AG08396 (cell line): ENCODE data around the gene SPINK7.

Experiments
- DNase-seq: peaks from one replicate; pipeline ENCODE4 v3.0.0; 2012; ENCODE audit warnings: low spot score, mixed read lengths

SPINK7 gene

GRCh38 chr5:148343603-148344487 lies 31.6 kb downstream of the SPINK7 start:
- no peak for DNase-seq

GRCh38 chr5:148347706-148348105 lies 35.5 kb downstream of the SPINK7 start:
- no peak for DNase-seq

GRCh38 chr5:148352696-148353095 lies 40.5 kb downstream of the SPINK7 start:
- no peak for DNase-seq

- no peak for DNase-seq
Observed at GRCh38 chr5:148353634-148354033, 41.4 kb downstream of the SPINK7 start.

GRCh38 chr5:148364343-148364742 lies 52.1 kb downstream of the SPINK7 start:
- DNase-seq, result no peak
